ENCODE data around the gene IL17RD. TPM values are rescaled to one million over a fixed set of nuclear protein-coding genes. Genes with fewer than 3 reads are reported as not detected.

Gene IL17RD
- total RNA-seq, 1 experiment from 2014 or later: 31.7 TPM

DNA sequence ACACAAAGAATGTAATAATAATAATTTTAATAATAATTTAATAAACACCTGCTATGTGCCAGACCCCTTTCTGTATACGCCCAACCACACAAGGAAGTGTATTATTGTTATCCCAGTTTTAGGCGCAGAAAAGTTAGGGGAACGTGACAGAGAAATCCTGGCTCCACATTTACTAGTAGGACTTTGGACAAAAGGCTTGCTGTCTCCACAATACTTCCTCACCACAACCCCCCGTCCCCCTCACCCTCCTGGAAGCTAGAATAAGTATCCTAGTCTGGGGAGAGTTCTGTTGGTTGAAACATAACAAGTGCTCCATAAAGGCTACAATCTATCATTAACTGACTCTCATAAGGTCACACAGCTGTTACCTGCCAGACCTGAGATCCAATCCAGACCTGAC lies 488 bp upstream of the IL17RD start:
- H3K79me2 ChIP-seq (ENCODE audit: insufficient read depth, low read length): peaks cover 7% of the 10 kb centered on the region; the same call in 1 of the 2 replicates
- H3K9me3 Mint-ChIP-seq: no peaks in the 10 kb centered on the region; a peak in 1 of 5 replicates

More for the DNA sequence above, 488 bp upstream of the IL17RD start:
- Histone ChIP-seq H2AFZ (ENCODE audit: low read length) (no peak overlapping the region), H4K20me1 (ENCODE audit: control insufficient read depth, insufficient read depth, insufficient read length) (no peaks in the 10 kb centered on the region), H3K4me2 (ENCODE audit: insufficient read depth, insufficient read length, low read length) (no peak overlapping the region), H2BK12ac (ENCODE audit: insufficient read length, low read depth, low read length) (no peak overlapping the region), H4K8ac (replicated peaks; ENCODE audit: insufficient read length, low read depth, low read length) (no peak overlapping the region), H2AK5ac (ENCODE audit: insufficient read length, low read length) (no peak overlapping the region), H2BK5ac (ENCODE audit: insufficient read length, low read length) (no peak overlapping the region), H3K23me2 (ENCODE audit: insufficient read length, low read depth, low read length, poor library complexity, severe bottlenecking) (peaks cover 9% of the 10 kb centered on the region), H3K56ac (ENCODE audit: insufficient read length, low read depth, low read length) (no peak overlapping the region), H2BK20ac (ENCODE audit: low read depth, low read length, poor library complexity, severe bottlenecking) (no peak overlapping the region), H3K14ac (ENCODE audit: insufficient read depth, low read length) (no peak overlapping the region), H2BK120ac (ENCODE audit: low read depth, low read length, poor library complexity, severe bottlenecking) (no peak overlapping the region), H3K27me3 (ENCODE audit: insufficient read depth, low read length) (no peaks in the 10 kb centered on the region; the same call in 1 of the 2 replicates), H3K18ac (ENCODE audit: insufficient read length, low read depth, low read length) (no peak overlapping the region), H3K27ac (ENCODE audit: insufficient read length, low read depth, low read length) (no peak overlapping the region), H3K9me3 (ENCODE audit: control insufficient read depth, low read depth, low read length) (no peaks in the 10 kb centered on the region), H3K4me1 (ENCODE audit: insufficient read depth, low read length) (peaks cover 27% of the 10 kb centered on the region), H3K4ac (ENCODE audit: low read depth, low read length) (no peak overlapping the region), H4K5ac (ENCODE audit: insufficient read length, low read depth, low read length) (no peak overlapping the region), H3T11ph (ENCODE audit: low read length) (no peak overlapping the region), H3K9ac (ENCODE audit: extremely low read depth, insufficient read length, low read length) (no peak overlapping the region), H4K91ac (ENCODE audit: insufficient read length, low read depth, low read length) (no peak overlapping the region), H2BK15ac (ENCODE audit: low read depth, low read length) (no peak overlapping the region), H3K79me1 (ENCODE audit: insufficient read depth, low read depth, low read length, poor library complexity, severe bottlenecking) (no peaks in the 10 kb centered on the region), H3K23ac (ENCODE audit: insufficient read length, low read depth, low read length) (no peak overlapping the region)
- Mint-ChIP-seq H3K4me1 (peaks cover 49 to 54% of the 10 kb centered on the region in 2 experiments), H3K36me3 (ENCODE audit: insufficient read depth in 1 of 3, low read depth in 3 of 3) (peaks cover 0 to 6% (median 3%) of the 10 kb centered on the region in 3 experiments; a peak in 3 of 7 replicates), H3K27ac (no peak overlapping the region), H3K27me3 (ENCODE audit: low read depth) (peaks cover 62% of the 10 kb centered on the region), H3K4me3 (peak overlapping the region; percentile 25 to 77; a peak in 4 of 5 replicates)
- no peak for DNase-seq
- no CpG with 5 or more reads among the region's 4 CpGs for WGBS (ENCODE audit: extremely low coverage, insufficient read length, low lambda C conversion rate)
- TF ChIP-seq CTCF (conservative IDR thresholded peaks at IDR 0.05): no peak
